GM19351 (cell line): ENCODE data around the gene SLC13A5.
"Not testable (repeated sequence)": the region's sequence is repeated elsewhere in the genome, so short reads cannot be mapped to it uniquely, and the experiment has no call there.

Experiments
- ATAC-seq: cut with Tn5 transposase; IDR thresholded peaks from one replicate; pipeline ENCODE4 v1.9.1; 2021; ENCODE audit warnings: mild to moderate bottlenecking, moderate library complexity; ENCODE audit not compliant: unreplicated experiment

Gene SLC13A5

DNA sequence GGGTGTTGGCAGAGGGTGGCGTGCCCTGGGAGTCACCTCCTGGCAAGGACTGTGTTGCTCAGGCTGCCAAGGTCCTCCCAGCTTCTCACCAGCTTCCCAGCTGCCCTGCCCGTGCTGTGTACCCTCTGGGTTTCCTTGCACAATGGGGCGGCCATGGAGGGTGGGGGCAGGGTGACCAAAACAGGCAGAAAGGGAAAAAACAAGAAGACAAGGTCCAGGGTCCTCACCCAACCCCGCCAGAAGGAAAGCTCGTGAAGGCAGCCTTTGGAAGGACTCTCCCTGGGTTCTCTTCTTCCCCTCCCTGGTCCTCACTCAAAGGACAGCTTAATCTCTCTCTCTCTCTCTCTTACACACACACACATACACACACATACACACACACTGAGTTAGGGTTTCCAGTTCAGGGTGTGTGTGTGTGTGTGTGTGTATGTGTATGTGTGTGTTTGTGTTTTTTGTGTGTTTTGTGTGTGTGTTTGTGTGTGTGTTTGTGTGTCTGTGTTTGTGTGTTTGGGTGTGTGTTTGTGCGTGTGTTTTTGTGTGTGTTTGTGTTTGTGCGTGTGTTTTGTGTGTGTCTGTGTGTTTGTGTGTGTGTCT lies 2.0 kb downstream of the SLC13A5 start:
- no peak for ATAC-seq

DNA sequence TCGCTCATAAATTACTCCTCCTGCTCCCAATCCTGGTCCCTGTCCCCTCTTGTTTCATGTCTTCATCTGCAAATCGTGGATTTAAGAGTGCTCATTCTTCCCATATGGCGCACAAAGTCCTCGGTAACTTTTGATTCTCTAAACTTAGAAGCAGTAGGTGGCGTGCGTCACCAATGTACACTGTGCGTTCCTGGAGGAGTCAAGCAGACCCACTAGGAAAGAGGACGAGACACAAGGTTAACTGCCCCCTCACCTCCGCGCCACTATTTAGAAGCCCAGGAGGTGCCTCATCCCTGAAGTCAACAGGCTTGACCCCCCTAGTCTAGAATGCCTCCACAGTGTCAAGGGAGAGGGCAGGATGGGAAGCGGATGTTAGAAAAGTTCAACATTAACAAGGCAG lies 2.9 kb downstream of the SLC13A5 start:
- ATAC-seq, result no peak

DNA sequence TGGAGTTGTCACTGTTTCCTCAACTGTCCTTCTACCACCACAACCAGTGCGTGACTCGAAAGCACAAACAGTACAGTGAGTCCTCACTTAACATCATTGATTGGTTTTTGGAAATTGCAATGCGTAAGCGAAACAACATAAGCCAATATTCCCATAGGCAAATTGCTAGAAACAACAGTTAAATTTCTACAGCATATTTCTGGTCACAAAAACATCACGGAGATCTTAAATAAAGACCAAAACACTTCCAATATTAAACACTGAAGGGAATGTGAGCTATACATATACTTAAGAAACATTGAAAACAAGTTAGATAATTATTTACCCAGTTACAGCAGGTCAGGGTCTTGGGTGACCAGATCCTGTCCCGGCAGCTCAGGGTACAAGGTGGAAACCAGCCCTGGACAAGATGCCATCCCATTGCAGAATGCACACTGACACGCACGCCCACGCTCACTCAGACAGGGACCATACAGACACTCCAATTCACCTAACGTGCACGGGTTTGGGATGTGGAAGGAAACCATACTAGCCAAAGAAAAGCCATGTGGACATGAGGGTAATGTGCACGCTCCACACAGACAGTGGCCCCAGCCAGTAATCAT lies 4.7 kb downstream of the SLC13A5 start:
- no peak for ATAC-seq

DNA sequence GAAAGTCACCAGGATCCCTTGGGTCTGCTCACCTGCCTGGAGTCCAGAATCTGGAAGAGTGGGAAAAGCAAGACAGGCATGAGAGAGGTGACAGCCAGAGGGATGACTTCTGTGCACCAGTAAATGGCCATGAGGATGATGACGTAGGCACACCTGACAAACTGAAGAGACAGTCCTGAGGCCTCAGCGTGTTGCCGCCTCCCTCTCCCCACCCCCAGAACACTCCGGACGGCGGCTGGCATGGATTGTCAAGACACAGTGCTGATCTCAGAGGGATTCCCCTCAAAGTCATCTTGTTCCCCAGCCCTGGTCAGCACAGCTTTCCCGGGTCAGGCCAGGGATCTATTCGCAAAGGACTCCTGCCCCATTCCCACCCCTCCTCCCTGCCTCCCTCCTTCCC lies 6.2 kb downstream of the SLC13A5 start:
- ATAC-seq, result no peak

DNA sequence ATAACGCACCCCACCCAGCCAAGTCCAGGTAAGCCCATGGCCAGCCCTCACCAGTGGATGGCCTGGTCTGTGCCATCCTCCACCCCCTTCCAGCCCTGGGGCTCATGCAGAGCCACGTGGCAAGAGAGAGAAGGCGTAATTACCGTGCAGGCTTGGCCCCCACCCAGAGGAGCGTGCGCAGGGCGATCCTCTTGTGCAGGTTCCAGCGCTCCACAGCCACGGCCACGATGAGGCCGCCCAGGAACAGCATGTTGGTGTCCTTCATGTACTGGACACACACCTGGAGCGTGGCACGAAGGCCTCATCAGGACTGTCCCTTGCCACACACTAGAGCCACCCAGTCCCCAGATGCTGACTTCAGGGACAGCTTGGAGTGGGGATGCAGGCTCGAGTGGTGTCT lies 6.7 kb downstream of the SLC13A5 start:
- ATAC-seq, result no peak

DNA sequence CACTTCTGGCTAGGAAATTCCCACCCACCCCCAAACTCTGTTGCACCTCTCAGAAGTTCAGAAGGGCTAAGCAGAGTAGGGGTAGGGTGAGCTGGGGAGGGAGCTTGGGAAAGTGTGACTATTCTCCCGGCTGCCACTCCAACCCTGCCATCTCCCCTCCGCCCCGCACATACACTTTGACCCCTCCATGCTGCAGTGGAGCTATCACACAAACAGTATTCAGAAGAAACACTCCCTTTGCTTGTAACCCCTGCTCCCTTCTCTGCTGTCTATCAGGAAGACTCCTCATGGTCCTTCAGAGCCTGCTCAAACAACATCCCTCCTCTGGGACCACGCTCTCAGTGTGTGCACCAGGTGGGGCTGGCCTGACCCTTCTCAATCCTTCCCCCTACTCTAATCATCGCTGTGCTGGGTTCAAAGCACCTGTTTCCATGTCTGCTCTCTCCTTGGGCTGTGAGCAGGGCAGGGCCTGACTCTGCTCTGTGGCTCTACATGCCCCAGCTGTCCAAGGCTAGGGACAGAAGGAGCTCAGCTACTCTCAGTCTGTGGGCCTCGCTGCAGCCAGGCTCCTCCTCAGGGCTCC lies 8.6 kb downstream of the SLC13A5 start:
- no peak for ATAC-seq

DNA sequence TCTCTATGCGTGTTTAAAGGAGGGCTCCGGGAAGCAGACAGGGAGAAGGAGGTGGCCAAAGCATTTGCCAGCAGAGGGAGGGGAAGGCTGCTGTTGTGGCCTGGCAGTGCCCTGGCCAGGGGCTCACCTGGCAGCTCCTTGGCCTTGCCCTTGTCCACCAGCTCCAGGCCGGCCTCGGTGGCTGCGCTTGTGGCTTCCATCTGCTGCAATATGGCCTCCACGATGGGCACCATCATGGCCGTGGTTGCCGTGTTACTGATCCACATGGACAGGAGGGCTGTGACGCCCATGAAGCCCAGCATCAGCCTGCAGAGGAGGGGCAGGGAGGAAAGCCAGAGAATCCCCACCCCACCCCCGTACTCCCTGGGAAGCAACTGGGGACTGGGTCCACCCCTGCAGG lies 9.4 kb downstream of the SLC13A5 start:
- ATAC-seq, result no peak

DNA sequence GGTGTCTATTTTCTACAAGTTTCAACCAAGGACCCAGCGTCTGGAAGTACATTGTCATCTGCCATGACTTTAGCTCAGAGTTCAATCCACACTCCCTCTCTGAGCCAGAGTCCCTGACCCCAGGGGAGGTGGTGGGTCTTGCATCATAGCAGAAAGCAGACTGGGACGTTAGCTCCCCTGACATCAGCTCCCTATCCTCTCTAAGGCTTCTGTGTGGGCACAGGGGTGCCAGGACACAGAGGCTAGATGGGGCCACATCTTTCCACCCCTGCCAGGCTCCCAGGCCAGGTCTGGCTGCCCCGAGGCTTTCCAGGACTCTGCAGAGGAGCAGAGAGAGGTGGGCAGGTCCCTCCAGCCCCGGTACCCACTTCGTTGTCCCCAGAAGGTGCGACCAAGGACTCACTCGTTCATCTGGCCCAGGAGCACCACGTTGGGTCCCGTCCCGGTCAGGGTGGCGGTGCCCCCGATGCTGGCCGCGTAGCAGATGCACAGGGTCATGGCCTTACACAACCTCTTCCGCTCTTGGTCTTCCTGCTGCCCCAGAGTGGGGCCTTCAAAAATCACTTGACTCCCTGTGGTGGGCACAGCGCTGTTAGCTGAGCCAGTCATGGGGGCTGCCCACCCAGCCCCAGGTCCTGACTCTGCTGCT lies 10.5 kb downstream of the SLC13A5 start:
- ATAC-seq, result no peak

DNA sequence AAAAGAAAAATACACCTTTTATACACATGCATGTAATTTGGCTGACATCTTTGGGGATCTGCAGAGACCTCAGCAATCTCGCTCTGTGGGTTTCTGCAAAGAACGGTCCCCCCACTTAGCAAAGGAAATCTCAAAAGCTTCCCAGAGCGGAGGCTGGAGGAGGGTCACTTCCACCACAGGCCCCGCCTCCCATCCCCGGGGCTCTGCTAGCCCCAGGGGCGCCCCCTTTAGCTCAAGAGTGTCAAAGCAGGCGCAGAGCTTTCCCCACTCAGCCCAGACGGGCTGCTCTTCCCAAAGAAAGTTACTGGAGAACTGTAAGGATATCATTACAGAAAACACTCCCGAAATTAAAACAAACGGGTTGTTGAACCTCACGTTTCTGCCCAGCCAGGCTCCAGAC lies 11.4 kb downstream of the SLC13A5 start:
- ATAC-seq, result no peak

DNA sequence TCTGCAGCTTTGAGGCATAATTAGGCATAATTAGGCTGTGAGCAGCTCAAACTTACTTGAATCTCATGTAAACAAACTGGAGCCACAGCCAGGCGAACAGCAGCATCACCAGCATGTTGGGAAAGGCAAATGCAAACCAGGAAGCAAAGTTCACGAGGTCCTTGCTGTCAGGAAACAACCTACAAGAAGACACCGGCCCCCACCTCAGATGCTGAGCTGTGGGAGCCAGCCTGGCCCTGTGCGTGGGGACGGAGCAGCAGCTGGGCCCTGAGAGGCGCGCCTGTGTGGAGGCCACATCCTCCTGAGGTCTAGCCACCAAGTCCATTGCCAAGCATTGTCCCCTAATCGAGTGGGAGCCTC lies 12.2 kb downstream of the SLC13A5 start:
- ATAC-seq, result no peak

DNA sequence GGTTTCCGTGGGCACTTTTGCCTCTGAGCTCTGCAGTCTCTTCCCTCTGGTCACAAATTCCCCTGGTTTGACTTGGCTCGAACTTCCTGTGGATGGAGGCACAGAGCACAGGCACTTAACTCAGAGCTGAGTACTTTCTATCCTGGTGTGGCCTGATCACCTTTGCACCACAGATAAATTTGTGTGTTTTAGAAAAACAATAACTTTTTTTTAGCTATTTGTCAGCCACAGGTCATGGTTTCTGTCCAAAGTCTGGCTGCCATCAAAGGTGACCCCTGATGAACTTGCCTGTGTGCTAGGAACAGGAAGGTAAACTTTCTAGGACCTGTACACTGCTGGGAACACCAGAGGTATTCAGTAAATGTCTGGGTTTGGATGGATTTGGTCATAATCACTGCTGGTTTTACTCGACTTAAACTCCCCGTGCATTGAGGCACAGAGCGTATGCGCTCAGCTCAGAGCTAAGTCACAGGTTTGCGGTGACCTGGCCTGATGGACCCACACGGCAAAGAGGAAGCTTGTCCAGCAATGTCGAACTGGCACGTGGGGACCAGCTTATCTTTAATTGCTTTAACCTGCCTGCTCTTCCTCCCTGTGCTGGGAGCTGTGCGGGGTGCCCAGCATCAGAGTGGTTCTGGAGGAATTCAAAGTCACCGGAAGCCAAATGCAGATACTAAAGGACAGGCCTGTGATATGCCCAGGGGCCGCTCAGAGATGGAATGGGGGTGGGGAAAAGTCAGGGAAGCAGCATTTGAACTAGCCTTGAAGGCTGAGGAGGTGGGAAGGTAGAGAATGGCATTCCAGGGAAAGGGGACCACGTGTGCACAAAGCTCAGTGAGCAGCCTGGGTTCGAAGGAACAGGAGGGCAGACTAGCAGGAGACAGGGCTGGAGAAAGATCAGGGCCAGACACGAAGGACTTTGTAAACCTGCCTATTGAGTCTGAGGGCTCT lies 12.9 kb downstream of the SLC13A5 start:
- no peak for ATAC-seq

DNA sequence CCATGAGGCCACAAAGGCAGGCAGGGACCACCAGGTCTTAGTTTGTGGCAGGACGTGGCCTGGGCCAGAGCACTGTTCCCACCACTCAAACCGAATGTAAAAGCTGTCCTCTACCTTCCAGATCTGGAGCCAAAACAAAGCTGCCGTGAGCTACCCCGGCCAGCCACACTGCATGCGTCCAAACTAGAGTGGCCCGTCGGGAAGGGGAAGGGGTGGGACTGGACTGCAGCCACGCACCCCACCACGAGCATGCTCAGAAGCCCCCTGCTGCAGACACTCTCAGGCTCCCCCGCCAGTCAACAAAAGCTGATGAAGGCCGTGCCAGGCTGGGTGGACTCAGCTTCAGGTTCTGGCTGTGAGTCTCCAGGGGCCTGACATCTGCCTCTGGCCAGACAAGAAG lies 15.2 kb downstream of the SLC13A5 start:
- no peak for ATAC-seq

DNA sequence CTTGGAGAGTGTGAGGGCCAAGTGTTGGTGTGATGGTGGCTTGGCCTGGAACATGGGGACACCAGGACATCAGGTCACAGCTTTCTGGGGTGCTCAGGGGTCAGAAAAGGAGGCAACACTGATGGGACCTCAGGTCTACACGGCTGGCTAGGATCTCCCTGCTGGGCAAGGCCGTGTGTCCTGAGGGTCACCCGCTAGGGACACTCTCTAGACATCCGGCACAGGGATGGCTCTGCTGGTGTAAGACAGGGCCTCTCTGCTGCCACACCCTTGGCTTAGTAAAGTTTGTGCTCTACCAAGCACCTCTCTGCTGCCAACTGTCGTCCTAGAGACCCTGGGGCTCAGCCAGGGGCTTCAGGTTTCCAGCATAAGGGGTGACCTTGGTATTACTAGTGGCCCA lies 16.3 kb downstream of the SLC13A5 start:
- ATAC-seq, result no peak

DNA sequence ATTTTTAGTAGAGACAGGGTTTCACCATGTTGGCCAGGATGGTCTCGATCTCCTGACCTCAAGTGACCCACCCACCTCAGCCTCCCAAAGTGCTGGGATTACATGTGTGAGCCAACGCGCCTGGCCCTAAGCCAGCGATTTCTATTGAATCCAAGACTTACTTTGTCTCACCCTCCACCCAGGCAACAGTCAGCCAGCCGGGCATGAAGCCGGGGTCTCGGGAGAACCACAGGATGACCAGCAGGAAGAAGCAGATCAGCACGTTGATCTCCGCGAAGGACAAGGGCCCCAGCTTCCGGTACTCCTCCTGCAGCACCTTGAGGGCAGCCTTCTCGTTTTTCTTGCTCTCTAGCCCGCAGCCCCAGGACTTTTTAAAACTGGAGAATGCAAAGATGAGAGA lies 17.6 kb downstream of the SLC13A5 start:
- ATAC-seq, result no peak

DNA sequence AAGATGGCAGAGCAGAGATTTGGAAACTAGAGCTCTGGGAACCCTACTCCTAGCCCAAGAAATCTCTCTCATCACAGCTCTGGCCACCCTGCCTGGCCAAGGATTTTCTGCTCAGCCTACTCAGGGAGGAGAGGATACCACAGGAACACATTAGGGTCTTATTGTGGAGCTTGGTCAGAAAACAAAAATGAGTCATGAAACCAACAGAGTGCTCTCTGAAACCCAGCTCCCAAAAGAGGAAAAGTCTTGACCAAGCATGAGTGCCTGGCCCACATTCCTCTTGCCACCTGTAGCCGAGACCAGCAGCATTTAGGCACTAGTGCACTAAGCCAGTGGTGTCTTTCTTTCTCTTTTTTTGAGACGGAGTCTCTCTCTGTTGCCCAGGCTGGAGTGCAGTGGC lies 18.1 kb downstream of the SLC13A5 start:
- ATAC-seq, result no peak

DNA sequence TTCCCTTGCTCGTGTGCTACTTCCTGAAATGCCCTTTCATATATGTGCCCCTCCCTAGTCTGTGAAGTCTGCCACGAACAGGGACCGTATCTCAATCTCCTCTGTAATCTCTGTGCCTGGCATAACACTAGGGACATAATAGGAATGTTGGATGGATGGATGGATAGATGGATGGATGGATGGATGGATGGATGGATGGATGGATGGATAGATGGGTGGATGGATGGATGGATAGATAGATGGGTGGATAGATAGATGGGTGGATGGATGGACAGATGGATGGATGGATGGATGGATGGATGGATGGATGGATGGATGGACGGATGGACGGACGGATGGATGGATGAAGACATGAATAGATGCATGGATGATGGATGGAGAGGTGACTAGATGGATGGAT lies 21.2 kb downstream of the SLC13A5 start:
- not testable (repeated sequence) for ATAC-seq

DNA sequence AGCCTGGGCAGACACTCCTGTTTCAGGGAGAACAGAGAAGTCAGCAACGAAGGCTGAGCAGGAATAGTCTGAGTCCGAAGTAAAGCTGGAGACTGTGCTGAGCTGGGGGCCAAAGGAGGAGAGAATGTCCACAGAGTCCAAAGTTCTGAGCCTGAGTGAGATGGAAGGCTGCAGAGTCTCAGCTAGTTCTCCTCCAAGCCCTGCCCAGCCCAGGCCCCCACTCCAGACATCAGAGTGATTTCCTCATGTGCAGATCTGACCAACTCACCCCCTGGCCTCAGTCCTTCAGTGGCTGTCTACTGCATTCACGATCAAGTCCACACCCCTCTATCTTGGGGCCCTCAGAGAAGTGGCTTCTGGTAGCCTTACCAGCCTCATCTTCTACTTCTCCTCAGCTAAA lies 21.6 kb downstream of the SLC13A5 start:
- ATAC-seq, result no peak

DNA sequence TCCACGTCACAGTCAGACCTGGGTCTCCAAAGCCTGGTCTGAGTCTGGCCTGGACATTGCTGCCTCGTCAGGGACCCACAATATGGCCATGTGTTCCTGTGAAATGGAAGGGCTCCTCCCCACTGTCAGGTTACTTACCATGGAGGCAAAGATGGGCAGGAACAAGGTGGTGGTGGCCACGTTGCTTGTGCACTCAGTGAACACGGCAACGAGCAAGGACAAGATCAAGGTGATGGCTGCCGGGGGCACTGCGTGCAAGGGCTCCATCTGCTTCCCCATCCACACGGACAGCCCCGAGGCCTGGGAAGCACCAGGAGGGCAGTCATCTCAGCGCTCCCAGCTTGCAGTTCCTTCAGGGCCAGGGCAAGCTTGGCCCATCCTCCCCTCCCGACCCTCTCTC lies 22.5 kb downstream of the SLC13A5 start:
- no peak for ATAC-seq

DNA sequence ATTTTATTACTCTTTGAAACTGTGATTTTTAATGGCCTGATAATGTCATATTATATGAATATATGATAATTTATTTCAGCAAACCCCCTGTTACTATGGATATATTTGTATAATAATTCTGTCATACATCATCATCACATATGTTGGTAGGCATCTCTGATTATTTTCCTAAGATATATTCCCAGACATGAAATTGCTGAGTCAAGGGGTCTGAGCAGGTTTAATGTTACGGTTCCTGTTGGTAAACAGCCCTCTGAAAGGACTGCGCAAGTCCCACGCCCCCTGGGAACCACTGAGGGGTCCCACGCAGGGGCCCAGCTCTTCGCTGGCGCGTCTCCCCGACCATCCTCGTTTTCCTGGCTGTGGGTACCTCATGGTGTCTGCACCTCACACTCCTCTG lies 24.2 kb downstream of the SLC13A5 start:
- ATAC-seq, result no peak

DNA sequence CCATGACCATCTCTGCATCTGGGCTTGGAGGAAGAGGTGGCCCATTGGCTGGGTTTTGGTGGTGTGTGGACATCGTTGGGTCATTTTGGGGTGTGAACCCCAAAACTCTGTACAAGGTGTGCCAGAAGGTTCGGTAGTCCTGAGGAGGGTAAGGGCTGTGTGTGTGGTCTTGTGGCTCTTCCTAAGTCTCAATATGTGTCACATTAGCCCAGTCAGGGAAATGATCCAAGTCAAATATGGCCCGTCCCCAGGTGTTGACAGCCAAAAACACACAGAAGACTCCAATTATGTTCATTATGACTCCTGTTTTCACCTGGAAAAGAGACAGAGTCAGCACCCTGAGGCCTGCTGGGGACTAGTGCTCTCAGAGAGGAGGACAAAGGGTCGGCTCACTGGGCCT lies 27.1 kb downstream of the SLC13A5 start:
- ATAC-seq, result no peak
